Esophagus squamous epithelium (tissue), 4 donors: Measurements from ENCODE around the gene SRGAP2.
"Not testable (repeated sequence)": the region's sequence is repeated elsewhere in the genome, so short reads cannot be mapped to it uniquely, and the experiment has no call there.

ENCODE experiments used
- CTCF ChIP-seq, 6 experiments: fragments of 450-650 bp in 4 of 6; fragments of 200-600 bp in 2 of 6; sonication (generic) in 2 of 6; IDR thresholded peaks; one replicate each; pipeline ENCODE4 v1.5.1; 2016 to 2019; ENCODE audit warnings: antibody characterized with exemption in 6 of 6, mild to moderate bottlenecking in 4 of 6, moderate library complexity in 4 of 6
- POLR2A ChIP-seq, 4 donors: fragments of 450-650 bp; IDR thresholded peaks; one replicate each; pipeline ENCODE4 v1.6.1; 2017; ENCODE audit warnings: antibody characterized with exemption in 4 of 4, mild to moderate bottlenecking in 4 of 4, moderate library complexity in 3 of 4

DNA sequence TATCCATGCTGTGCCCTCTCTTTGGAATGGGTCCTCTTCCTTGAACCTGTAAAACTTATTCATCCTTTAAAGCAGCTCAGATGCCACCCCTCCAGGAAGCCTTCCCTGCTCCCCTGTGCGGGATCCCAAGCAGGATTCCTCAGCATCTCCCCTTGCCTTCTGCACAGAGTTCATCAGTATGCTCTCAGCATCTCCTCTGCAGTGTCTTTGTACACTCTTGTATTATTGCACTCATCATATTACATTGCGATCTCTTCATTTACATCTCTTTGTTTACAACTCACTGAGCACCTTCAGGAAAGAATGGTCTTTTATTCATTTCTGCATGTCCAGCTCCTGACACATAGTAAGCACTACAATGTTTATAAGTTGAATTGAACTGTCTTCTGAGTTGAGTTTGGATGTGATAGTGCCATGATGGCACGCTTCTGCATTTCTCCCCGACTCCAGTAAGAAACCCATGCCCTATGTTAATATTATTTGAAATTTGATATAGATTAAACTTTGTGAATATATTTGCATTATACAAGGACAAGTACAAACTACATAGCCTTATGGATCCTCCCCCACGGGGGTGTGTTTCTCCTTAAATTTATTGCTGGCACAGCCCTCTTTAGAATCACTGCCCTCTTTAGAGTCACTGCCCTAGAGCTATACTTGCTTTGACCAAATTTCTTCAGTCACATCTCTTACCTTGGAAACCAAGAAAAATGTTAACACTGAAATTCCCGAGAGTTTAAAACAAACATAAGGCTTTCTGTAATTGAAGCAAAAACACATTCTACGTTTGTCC is 12.5 kb downstream of the SRGAP2 start:
- TF ChIP-seq CTCF, POLR2A (IDR thresholded peaks at IDR 0.05): not testable (repeated sequence)
